ENCODE measurements around the gene CCL7. TPM values are rescaled to one million over a fixed set of nuclear protein-coding genes. Genes with fewer than 3 reads are reported as not detected.

CCL7 gene
- total RNA-seq, 2 donors from 2014 or later, result not detected

DNA sequence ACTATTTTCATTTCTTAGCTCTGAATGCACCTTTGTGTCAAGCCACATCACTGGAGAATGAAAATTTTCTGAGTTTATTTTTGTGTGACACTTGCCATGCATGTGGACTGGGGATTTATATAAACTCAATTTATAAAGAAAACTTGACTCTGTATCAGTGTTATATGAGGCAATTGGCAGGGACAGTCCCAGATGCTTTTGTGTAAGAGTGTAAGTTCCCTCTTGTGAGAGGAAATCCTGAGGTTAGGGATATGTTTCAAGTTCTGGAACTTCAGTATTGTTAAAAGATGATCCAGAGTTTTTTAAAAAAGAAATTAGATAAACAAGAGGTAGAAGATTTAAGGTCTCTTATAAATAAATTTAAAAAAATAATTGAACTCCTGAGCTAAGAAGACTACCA is 38.4 kb downstream of the CCL7 start:
- peaks cover 7% of the 10 kb centered on the region for H3K9me3 Mint-ChIP-seq
- Histone ChIP-seq H3K4me1 (ENCODE audit: control insufficient read depth, insufficient read depth, low read length) (no peaks in the 10 kb centered on the region), H3K27ac (ENCODE audit: low read depth, low read length) (no peak overlapping the region), H3K36me3 (ENCODE audit: control insufficient read depth, insufficient read depth, low read length) (no peaks in the 10 kb centered on the region), H3K9me3 (ENCODE audit: control insufficient read depth, low read length) (peaks cover 13% of the 10 kb centered on the region), H3K27me3 (ENCODE audit: control insufficient read depth, insufficient read depth, low read length, poor library complexity, severe bottlenecking) (no peaks in the 10 kb centered on the region), H3K9ac (ENCODE audit: extremely low read depth, low read length, poor library complexity, severe bottlenecking) (no peak overlapping the region), H3K4me3 (ENCODE audit: low read length) (no peak overlapping the region)
- no peak overlapping the region for H3K4me3 Mint-ChIP-seq
- H3K4me1 Mint-ChIP-seq, result peaks cover 12% of the 10 kb centered on the region
- H3K27me3 Mint-ChIP-seq (ENCODE audit: insufficient read depth), result peaks cover 7% of the 10 kb centered on the region
- no peak overlapping the region for H3K27ac Mint-ChIP-seq
- DNase-seq, result no peak
- TF ChIP-seq, protein P1, sequence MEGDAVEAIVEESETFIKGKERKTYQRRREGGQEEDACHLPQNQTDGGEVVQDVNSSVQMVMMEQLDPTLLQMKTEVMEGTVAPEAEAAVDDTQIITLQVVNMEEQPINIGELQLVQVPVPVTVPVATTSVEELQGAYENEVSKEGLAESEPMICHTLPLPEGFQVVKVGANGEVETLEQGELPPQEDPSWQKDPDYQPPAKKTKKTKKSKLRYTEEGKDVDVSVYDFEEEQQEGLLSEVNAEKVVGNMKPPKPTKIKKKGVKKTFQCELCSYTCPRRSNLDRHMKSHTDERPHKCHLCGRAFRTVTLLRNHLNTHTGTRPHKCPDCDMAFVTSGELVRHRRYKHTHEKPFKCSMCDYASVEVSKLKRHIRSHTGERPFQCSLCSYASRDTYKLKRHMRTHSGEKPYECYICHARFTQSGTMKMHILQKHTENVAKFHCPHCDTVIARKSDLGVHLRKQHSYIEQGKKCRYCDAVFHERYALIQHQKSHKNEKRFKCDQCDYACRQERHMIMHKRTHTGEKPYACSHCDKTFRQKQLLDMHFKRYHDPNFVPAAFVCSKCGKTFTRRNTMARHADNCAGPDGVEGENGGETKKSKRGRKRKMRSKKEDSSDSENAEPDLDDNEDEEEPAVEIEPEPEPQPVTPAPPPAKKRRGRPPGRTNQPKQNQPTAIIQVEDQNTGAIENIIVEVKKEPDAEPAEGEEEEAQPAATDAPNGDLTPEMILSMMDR (conservative IDR thresholded peaks at IDR 0.05), result no peak
- H3K36me3 Mint-ChIP-seq (ENCODE audit: low read depth), result peaks cover 3% of the 10 kb centered on the region

DNA sequence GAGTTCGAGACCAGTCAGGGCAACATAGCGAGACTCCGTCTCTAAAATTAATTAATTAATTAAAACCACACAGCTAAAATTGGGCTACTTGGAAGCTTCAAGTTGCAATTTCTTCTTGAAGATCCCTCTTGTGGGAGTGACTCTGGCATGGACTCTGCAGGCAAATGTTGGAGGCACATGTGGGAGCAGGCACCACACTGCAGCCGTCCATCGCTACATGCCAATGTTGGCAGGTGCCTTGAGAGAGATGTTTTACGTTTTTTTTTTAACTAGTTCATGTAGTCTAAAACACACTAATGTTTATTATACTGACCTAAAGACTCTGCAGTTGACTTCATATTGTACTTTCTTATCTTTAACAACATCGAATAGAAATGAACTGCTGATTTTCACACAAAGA is 41.3 kb downstream of the CCL7 start:
- H3K4me3 Mint-ChIP-seq, result no peak overlapping the region
- no peaks in the 10 kb centered on the region for H3K36me3 Mint-ChIP-seq (ENCODE audit: low read depth)
- TF ChIP-seq, protein P1 (conservative IDR thresholded peaks at IDR 0.05), result no peak
- peaks cover 7% of the 10 kb centered on the region for H3K4me1 Mint-ChIP-seq
- Histone ChIP-seq H3K9me3 (ENCODE audit: control insufficient read depth, low read length) (no peaks in the 10 kb centered on the region), H3K36me3 (ENCODE audit: control insufficient read depth, insufficient read depth, low read length) (no peaks in the 10 kb centered on the region), H3K27ac (ENCODE audit: low read depth, low read length) (no peak overlapping the region), H3K4me3 (ENCODE audit: low read length) (no peak overlapping the region), H3K27me3 (ENCODE audit: control insufficient read depth, insufficient read depth, low read length, poor library complexity, severe bottlenecking) (no peaks in the 10 kb centered on the region), H3K4me1 (ENCODE audit: control insufficient read depth, insufficient read depth, low read length) (no peaks in the 10 kb centered on the region), H3K9ac (ENCODE audit: extremely low read depth, low read length, poor library complexity, severe bottlenecking) (no peak overlapping the region)
- no peak overlapping the region for H3K27ac Mint-ChIP-seq
- DNase-seq, result no peak
- WGBS, 2 experiments (ENCODE audit: insufficient coverage in 1 of 2, insufficient read length in 1 of 2), result 88 to 100% methylated on average over 3 to 7 of the region's 7 CpGs
- H3K9me3 Mint-ChIP-seq, result no peaks in the 10 kb centered on the region
- H3K27me3 Mint-ChIP-seq (ENCODE audit: insufficient read depth), result peaks cover 20% of the 10 kb centered on the region

DNA sequence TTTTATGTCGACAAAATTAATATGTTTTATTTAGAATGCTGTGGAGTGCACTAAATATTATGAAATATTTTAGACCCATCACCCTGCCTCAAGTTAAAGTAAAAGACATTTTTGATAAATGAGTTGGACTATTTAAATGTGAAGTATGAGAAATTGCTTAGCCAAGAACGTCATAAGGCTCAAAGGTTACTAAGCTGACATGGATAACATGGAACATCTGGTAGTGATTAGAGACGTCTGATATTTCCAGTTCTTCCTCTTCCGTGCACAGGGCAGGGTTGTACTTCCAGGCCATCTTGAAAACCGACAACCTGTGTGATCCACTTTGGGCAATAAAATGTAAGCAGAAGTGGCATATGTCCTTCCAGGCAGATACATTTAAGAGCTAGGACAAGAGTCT is 42.1 kb downstream of the CCL7 start:
- no peaks in the 10 kb centered on the region for H3K36me3 Mint-ChIP-seq (ENCODE audit: low read depth)
- no peak overlapping the region for H3K4me3 ChIP-seq (ENCODE audit: low read length)
- H3K36me3 ChIP-seq (ENCODE audit: control insufficient read depth, insufficient read depth, low read length), result no peaks in the 10 kb centered on the region
- H3K27ac Mint-ChIP-seq, result no peak overlapping the region
- H3K27me3 Mint-ChIP-seq (ENCODE audit: insufficient read depth), result peaks cover 20% of the 10 kb centered on the region
- TF ChIP-seq, protein P1 (conservative IDR thresholded peaks at IDR 0.05), result no peak
- no peaks in the 10 kb centered on the region for H3K9me3 ChIP-seq (ENCODE audit: control insufficient read depth, low read length)
- H3K4me3 Mint-ChIP-seq, result no peak overlapping the region
- no peaks in the 10 kb centered on the region for H3K27me3 ChIP-seq (ENCODE audit: control insufficient read depth, insufficient read depth, low read length, poor library complexity, severe bottlenecking)
- H3K27ac ChIP-seq (ENCODE audit: low read depth, low read length), result no peak overlapping the region
- no peaks in the 10 kb centered on the region for H3K9me3 Mint-ChIP-seq
- no peak overlapping the region for H3K9ac ChIP-seq (ENCODE audit: extremely low read depth, low read length, poor library complexity, severe bottlenecking)
- peaks cover 7% of the 10 kb centered on the region for H3K4me1 Mint-ChIP-seq
- DNase-seq, result no peak
- WGBS, 2 experiments (ENCODE audit: insufficient coverage in 1 of 2, insufficient read length in 1 of 2), result 64 to 68% methylated on average over 4 of the region's 5 CpGs
- no peaks in the 10 kb centered on the region for H3K4me1 ChIP-seq (ENCODE audit: control insufficient read depth, insufficient read depth, low read length)

All from endodermal cell (in vitro differentiated cells).